ENCODE data around the gene LIF. TPM values are rescaled to one million over a fixed set of nuclear protein-coding genes. Genes with fewer than 3 reads are reported as not detected.

Gene LIF
- total RNA-seq, 1 experiment from 2014 or later: 75.4 TPM

DNA sequence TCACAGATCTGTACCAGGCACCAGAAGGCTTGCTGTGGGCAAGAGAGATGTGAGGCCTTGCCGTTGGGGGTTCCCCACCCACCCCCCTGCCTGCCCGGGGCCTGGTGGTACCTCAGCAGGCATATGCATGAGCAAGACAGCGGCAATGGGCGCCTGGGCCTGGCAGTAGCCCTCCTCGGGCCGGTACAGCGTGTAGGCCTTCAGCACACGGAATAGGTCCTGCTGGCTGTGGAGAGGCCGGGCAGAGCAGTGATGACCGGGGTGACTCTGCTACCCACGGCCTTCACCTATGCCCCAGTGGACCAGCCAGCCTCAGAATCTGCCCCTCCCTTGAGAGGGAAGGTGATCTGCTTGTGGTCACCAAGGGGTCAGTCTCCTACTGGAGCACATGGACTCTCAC, 48.3 kb upstream of the LIF start:
- H3K9me3 ChIP-seq (ENCODE audit: control insufficient read depth in 1 of 2, insufficient read depth in 1 of 2, low read depth in 1 of 2, low read length in 2 of 2): no peaks in the 10 kb centered on the region
- H3K27ac ChIP-seq (ENCODE audit: low read depth, low read length): no peak overlapping the region
- no peak overlapping the region for H3K9ac ChIP-seq (ENCODE audit: low read length)
- peaks cover 31 to 33% of the 10 kb centered on the region in 2 experiments for H3K4me1 ChIP-seq (ENCODE audit: control insufficient read depth in 1 of 2, insufficient read depth in 2 of 2, low read length in 2 of 2)
- ChIA-PET CTCF (no interaction called here), POLR2A (no interaction called here), RAD21 (ENCODE audit: low non-redundant PET in 1 of 2, low total read pairs in 2 of 2, uncharacterized antibody in 2 of 2, unreplicated experiment in 2 of 2) (no interaction called here)
- no peaks in the 10 kb centered on the region for H3K27me3 ChIP-seq (ENCODE audit: insufficient read depth, low read length)
- H3K36me3 ChIP-seq (ENCODE audit: control insufficient read depth in 1 of 2, insufficient read depth in 2 of 2, low read length in 2 of 2): peaks cover 2 to 4% of the 10 kb centered on the region in 2 experiments; a peak in 2 of 4 replicates
- TF ChIP-seq SP1 (IDR thresholded peaks at IDR 0.05; ENCODE audit: low read depth): no peak
- TF ChIP-seq ELF1 (IDR thresholded peaks at IDR 0.05; ENCODE audit: borderline replicate concordance, low read depth): no peak
- TF ChIP-seq EZH2 (IDR thresholded peaks at IDR 0.05): no peak
- no peak for TF ChIP-seq EZH2phosphoT487 (IDR thresholded peaks at IDR 0.05; ENCODE audit: borderline replicate concordance)
- TF ChIP-seq FOSL1 (IDR thresholded peaks at IDR 0.05; ENCODE audit: low read depth): no peak
- TF ChIP-seq POLR2AphosphoS5 (IDR thresholded peaks at IDR 0.05; ENCODE audit: low read depth, low read length): no peak
- TF ChIP-seq, protein P1, sequence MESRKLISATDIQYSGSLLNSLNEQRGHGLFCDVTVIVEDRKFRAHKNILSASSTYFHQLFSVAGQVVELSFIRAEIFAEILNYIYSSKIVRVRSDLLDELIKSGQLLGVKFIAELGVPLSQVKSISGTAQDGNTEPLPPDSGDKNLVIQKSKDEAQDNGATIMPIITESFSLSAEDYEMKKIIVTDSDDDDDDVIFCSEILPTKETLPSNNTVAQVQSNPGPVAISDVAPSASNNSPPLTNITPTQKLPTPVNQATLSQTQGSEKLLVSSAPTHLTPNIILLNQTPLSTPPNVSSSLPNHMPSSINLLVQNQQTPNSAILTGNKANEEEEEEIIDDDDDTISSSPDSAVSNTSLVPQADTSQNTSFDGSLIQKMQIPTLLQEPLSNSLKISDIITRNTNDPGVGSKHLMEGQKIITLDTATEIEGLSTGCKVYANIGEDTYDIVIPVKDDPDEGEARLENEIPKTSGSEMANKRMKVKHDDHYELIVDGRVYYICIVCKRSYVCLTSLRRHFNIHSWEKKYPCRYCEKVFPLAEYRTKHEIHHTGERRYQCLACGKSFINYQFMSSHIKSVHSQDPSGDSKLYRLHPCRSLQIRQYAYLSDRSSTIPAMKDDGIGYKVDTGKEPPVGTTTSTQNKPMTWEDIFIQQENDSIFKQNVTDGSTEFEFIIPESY (IDR thresholded peaks at IDR 0.05; ENCODE audit: extremely low read depth, insufficient replicate concordance, low read length): no peak
- TF ChIP-seq POLR2A (IDR thresholded peaks at IDR 0.05; ENCODE audit: borderline replicate concordance, extremely low read depth, insufficient read depth, insufficient read length): no peak
- no peak for TF ChIP-seq EGR1 (IDR thresholded peaks at IDR 0.05; ENCODE audit: low read depth)
- TF ChIP-seq SRF (IDR thresholded peaks at IDR 0.05; ENCODE audit: low read depth): no peak
- TF ChIP-seq CBX3 (IDR thresholded peaks at IDR 0.05; ENCODE audit: low read depth): no peak
- no peak for TF ChIP-seq RAD21 (IDR thresholded peaks at IDR 0.05; ENCODE audit: low read depth)
- TF ChIP-seq, protein P2, sequence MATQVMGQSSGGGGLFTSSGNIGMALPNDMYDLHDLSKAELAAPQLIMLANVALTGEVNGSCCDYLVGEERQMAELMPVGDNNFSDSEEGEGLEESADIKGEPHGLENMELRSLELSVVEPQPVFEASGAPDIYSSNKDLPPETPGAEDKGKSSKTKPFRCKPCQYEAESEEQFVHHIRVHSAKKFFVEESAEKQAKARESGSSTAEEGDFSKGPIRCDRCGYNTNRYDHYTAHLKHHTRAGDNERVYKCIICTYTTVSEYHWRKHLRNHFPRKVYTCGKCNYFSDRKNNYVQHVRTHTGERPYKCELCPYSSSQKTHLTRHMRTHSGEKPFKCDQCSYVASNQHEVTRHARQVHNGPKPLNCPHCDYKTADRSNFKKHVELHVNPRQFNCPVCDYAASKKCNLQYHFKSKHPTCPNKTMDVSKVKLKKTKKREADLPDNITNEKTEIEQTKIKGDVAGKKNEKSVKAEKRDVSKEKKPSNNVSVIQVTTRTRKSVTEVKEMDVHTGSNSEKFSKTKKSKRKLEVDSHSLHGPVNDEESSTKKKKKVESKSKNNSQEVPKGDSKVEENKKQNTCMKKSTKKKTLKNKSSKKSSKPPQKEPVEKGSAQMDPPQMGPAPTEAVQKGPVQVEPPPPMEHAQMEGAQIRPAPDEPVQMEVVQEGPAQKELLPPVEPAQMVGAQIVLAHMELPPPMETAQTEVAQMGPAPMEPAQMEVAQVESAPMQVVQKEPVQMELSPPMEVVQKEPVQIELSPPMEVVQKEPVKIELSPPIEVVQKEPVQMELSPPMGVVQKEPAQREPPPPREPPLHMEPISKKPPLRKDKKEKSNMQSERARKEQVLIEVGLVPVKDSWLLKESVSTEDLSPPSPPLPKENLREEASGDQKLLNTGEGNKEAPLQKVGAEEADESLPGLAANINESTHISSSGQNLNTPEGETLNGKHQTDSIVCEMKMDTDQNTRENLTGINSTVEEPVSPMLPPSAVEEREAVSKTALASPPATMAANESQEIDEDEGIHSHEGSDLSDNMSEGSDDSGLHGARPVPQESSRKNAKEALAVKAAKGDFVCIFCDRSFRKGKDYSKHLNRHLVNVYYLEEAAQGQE (IDR thresholded peaks at IDR 0.05; ENCODE audit: low read depth): no peak
- no peak for TF ChIP-seq JUND (IDR thresholded peaks at IDR 0.05)
- TF ChIP-seq YY1 (IDR thresholded peaks at IDR 0.05; ENCODE audit: extremely low read depth, insufficient replicate concordance, low read depth, low read length): no peak
- TF ChIP-seq ZFX (IDR thresholded peaks at IDR 0.05): no peak
- TF ChIP-seq, protein P3, sequence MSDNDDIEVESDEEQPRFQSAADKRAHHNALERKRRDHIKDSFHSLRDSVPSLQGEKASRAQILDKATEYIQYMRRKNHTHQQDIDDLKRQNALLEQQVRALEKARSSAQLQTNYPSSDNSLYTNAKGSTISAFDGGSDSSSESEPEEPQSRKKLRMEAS (IDR thresholded peaks at IDR 0.05): no peak
- no peak for TF ChIP-seq ZNF274 (IDR thresholded peaks at IDR 0.05; ENCODE audit: low read depth, low read length)
- TF ChIP-seq, protein P4, sequence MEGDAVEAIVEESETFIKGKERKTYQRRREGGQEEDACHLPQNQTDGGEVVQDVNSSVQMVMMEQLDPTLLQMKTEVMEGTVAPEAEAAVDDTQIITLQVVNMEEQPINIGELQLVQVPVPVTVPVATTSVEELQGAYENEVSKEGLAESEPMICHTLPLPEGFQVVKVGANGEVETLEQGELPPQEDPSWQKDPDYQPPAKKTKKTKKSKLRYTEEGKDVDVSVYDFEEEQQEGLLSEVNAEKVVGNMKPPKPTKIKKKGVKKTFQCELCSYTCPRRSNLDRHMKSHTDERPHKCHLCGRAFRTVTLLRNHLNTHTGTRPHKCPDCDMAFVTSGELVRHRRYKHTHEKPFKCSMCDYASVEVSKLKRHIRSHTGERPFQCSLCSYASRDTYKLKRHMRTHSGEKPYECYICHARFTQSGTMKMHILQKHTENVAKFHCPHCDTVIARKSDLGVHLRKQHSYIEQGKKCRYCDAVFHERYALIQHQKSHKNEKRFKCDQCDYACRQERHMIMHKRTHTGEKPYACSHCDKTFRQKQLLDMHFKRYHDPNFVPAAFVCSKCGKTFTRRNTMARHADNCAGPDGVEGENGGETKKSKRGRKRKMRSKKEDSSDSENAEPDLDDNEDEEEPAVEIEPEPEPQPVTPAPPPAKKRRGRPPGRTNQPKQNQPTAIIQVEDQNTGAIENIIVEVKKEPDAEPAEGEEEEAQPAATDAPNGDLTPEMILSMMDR (IDR thresholded peaks at IDR 0.05 in 2 of 3, conservative IDR thresholded peaks at IDR 0.05 in 1 of 3; ENCODE audit: borderline replicate concordance in 1 of 3, insufficient read depth in 1 of 3, low read depth in 2 of 3, low read length in 2 of 3): no peak
- TF ChIP-seq TCF7L2 (IDR thresholded peaks at IDR 0.05; ENCODE audit: borderline replicate concordance, extremely low read depth, insufficient read depth, insufficient read length): no peak
- no peak overlapping the region for H2AFZ ChIP-seq (ENCODE audit: low read depth, low read length, poor library complexity, severe bottlenecking)
- no peaks in the 10 kb centered on the region for H3K79me2 ChIP-seq (ENCODE audit: insufficient read depth, low read length)
- no peak overlapping the region for H3K4me3 ChIP-seq (replicated peaks in 1 of 2; ENCODE audit: low read depth in 1 of 2, low read length in 2 of 2)
- no peak for ATAC-seq
- no peak for DNase-seq (ENCODE audit: low read depth, low spot score)
- intact Hi-C loops (cut with micrococcal nuclease): no loop called here
- H3K9me2 ChIP-seq (ENCODE audit: insufficient read depth): no peaks in the 10 kb centered on the region
- no TSS peak for BruUV-seq (replicated peaks)
- H3K4me2 ChIP-seq (ENCODE audit: low read length): no peak overlapping the region
- no peaks in the 10 kb centered on the region for H4K20me1 ChIP-seq (ENCODE audit: insufficient read depth)
